Measurements from ENCODE around the gene EOLA2.
"Not testable (repeated sequence)": the region's sequence is repeated elsewhere in the genome, so short reads cannot be mapped to it uniquely, and the experiment has no call there.

Gene EOLA2

GRCh38 chrX:149938427-149938880 lies at the start of gene EOLA2:
TSS of gene EOLA2 (minus strand) at chrX:149938491. CDS start at chrX:149933874, 4,617 bp downstream.
- DNase-seq = peak; percentile 95

- no peak for DNase-seq
These were observed 49.3 kb upstream of the EOLA2 start for GRCh38 chrX:149987613-149988012.

- DNase-seq = no peak
These were observed 46.1 kb upstream of the EOLA2 start for GRCh38 chrX:149984411-149984810.

GRCh38 chrX:149982310-149982709 lies 44.0 kb upstream of the EOLA2 start:
- no peak for DNase-seq

GRCh38 chrX:149979126-149979644 lies 40.9 kb upstream of the EOLA2 start:
- DNase-seq = no peak

- DNase-seq = peak; percentile 5
These were observed 24.8 kb upstream of the EOLA2 start for GRCh38 chrX:149962859-149963757.

- DNase-seq = no peak
These were observed 23.7 kb upstream of the EOLA2 start for GRCh38 chrX:149962010-149962409.

GRCh38 chrX:149961572-149961971 lies 23.3 kb upstream of the EOLA2 start:
- DNase-seq = no peak

- DNase-seq = no peak
These were observed 12.4 kb upstream of the EOLA2 start for GRCh38 chrX:149950681-149951080.

GRCh38 chrX:149949743-149950436 lies 11.6 kb upstream of the EOLA2 start:
- DNase-seq = no peak

- no peak for DNase-seq
These were observed 9.7 kb upstream of the EOLA2 start for GRCh38 chrX:149948016-149948415.

- DNase-seq = not testable (repeated sequence)
These were observed 8.6 kb upstream of the EOLA2 start for GRCh38 chrX:149946932-149947331.

- DNase-seq = not testable (repeated sequence)
These were observed 7.5 kb upstream of the EOLA2 start for GRCh38 chrX:149945820-149946219.

GRCh38 chrX:149945087-149945670 lies 6.9 kb upstream of the EOLA2 start:
- DNase-seq = not testable (repeated sequence)

GRCh38 chrX:149940674-149941024 lies 2.4 kb upstream of the EOLA2 start:
- DNase-seq = not testable (repeated sequence)

GRCh38 chrX:149939905-149940673 lies 1.8 kb upstream of the EOLA2 start:
- DNase-seq = peak; percentile 94

- no peak for DNase-seq
These were observed 1.3 kb upstream of the EOLA2 start for GRCh38 chrX:149939655-149939904.

- DNase-seq = peak; percentile 92
These were observed 777 bp upstream of the EOLA2 start for GRCh38 chrX:149938881-149939654.

GRCh38 chrX:149937871-149938426 lies 342 bp downstream of the EOLA2 start:
- DNase-seq = peak; percentile 13

GRCh38 chrX:149937328-149937727 lies 963 bp downstream of the EOLA2 start:
- DNase-seq = not testable (repeated sequence)

- DNase-seq = not testable (repeated sequence)
These were observed 4.7 kb downstream of the EOLA2 start for GRCh38 chrX:149933547-149933946.

GRCh38 chrX:149932970-149933369 lies 5.3 kb downstream of the EOLA2 start:
- DNase-seq = not testable (repeated sequence)

Measured in stimulated activated CD4-positive, alpha-beta T cell treated with anti-CD3 and anti-CD28 coated beads, Interleukin-1b, Interleukin-23, amount 100 ng/mL, for 48 hours (primary cell).